GM18499 (cell line): Measurements from ENCODE around the gene BAG1.

Source experiments
- ATAC-seq: cut with Tn5 transposase; IDR thresholded peaks from one replicate; pipeline ENCODE4 v1.9.1; 2021; ENCODE audit warnings: moderate number of reproducible peaks; ENCODE audit not compliant: insufficient read depth, unreplicated experiment

The BAG1 gene

DNA sequence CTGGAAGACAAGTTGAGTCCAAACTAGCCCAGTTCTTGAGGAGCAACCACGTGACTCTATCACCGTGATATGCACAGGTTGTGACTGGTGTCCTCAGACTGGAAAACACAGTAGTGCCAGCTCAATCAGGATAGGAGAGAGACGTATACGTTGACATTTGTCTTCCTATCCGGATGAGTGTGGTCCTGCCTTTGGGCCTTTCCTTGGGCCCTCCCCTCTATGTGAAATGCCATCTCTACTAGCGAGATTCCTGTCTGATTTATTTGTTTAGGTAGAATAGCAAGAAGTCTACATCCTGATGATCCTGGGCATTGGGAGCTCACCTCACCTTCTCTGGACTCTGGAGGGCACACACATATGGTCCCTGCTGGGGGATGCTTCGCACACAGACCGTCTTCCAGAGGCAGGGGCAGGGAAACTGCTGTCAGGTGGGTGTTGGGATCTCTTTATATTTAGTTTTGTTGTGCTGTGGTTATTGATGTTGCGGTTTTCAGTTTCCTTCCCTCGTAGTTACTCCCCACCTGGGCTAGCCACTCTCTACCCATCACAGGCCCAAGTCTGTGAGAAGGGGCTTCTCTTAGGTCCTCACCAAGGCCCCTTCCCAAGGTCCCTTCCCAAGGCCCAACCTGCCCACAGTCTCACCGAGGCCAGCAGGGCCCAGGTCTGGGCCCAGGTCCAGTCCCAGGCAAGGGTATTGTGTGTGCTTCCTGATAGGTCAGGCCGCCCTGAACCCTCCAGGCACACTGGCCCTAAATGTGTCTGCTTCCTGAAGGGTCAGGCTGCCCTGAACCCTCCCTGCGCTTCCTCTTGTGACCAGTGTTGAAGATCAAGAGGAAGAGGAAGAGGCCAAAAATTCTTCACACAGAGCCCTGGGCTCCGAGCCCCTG is 43.6 kb downstream of the BAG1 start:
- no peak for ATAC-seq

DNA sequence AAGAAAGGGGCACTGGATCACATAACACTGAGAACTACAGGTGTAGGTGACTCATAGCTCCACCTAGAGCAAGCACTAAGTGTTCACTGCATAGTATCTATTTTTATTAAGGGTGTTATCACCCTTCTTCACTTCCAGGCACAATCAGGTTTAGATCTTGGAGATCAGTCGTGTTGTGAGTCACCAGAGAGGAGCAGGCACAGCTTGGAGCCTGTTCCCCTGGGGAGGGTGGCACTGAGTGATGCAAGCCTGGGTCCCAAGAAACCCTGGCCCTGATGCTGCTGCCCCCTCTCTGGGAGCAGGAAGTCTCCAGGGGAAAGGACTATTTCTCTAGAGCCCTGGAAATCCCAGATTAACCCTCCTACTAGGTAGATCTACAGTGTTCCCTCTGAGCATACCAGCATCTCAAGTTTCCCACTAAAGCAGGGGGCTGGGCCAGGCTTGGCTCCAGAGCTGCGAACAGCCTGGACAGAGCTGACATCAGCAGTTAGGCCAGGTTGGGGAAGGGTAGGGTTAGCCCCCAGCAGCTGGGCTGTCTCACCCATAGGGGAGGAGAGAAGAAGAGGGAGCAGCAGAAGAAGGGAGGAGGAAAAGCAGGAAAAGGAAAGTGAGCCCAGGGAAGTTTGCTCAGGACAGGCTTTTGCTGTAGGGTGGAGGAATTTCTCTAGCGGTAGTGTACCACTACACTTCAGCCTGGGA is 52.7 kb downstream of the BAG1 start:
- ATAC-seq = no peak

DNA sequence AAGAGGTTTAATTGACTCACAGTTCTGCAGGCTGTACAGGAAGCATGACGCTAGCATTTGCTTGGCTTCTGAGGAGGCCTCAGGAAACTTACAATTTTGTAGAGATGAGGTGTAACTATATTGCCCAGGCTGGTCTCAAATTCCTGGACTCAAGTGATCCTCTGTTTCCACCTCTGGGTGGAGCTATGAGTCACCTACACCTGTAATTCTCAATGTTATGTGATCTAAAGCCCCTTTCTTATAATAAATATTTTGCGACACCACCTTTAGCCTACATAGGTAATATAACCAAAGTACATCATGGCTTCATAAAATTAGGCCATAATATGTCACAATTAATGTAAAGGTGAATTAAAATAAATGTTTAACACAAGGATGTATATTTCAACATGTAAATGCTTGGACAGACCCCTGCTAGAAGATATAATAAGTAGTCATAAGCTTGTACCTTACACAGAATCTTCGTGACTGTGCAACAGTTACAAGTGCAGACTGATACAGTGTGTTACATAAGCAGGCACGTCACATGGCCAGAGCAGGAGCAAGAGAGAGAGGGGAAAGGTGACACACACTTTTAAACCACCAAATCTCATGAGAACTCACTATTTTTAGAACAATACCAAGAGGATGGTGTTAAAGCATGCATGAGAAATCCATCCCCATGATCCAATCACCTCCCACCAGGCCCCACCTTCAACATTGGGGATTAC is 54.3 kb downstream of the BAG1 start:
- ATAC-seq = no peak

DNA sequence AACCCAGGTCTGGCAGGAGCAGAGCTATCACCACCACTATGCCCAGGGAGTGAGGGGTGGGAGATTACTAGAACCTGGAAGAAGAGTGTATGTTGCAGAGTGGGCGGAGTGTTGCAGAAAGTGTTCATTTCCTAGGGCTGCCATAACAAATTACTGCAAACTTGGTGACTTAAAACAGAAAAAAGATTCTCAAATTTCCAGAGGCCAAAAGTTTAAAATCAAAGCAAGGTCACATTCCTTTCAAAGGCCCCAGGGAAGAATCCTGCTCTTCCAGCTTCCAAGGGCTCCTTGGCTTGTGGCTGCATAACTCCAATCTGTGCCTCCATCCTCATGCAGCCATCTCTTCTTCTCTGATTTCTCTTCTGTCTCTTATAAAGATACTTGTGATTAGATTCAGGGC is 55.1 kb downstream of the BAG1 start:
- no peak for ATAC-seq

DNA sequence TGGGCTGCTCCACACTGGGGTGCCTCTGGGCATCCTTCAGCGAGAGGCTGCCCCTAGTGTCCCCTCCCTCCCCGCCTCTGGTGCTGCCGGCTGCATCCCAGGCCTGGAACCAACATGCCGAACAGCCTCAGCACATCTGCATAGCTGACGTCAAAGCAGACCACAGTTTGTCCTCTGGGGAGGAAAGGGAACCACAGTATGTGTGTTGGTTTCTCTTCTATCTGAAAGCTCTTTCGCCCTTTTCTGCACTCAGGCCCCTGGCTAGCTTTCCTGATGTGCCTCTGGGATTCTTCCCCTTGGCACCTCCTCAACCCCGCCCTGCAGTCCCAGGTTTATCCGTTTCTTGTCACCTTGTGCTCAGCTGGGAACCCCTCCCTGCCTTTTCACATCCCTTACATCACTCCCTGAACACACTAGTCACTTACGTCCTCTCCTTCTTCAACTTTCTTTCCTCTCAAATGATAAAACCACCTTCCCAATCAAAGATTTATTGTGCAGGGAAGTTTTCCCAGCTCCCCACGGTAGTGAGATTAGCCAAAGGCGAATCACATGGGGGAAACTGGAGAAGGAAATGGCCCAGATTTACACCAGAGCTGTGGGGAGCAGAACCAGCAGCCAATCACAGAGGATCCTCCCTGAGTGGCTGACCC is 61.8 kb downstream of the BAG1 start:
- ATAC-seq = peak; percentile 96
